Activated B cell treated with CpG ODN at 0.5 μM for 24 hours (primary cell): ENCODE measurements around the gene NAPB. TPM values are rescaled to one million over a fixed set of nuclear protein-coding genes. Genes with fewer than 3 reads are reported as not detected.

Experiments used
- ATAC-seq: fragments of 200-7000 bp; cut with Tn5 transposase; one replicate; pipeline ENCODE4 v1.10.0; 2021; ENCODE audit warnings: low read depth, mild to moderate bottlenecking, moderate library complexity
- CTCF ChIA-PET: fragments of 350-600 bp; sonication (Branson Sonifier 250); formaldehyde crosslinking; loops from one replicate; lab custom pipeline; 2021; ENCODE audit warnings: antibody characterized with exemption; lab: Charles Lee
- POLR2A ChIA-PET: fragments of 350-600 bp; sonication (Branson Sonifier 250); formaldehyde crosslinking; loops from one replicate; lab custom pipeline; 2021; ENCODE audit warnings: antibody characterized with exemption; lab: Charles Lee
- DNase-seq: peaks from one replicate; pipeline ENCODE4 v3.0.0; 2022
- H3K27ac Mint-ChIP-seq: one replicate; pipeline ENCODE4 v1.8.0; 2020; ENCODE audit warnings: mixed read lengths
- H3K27me3 Mint-ChIP-seq: one replicate; pipeline ENCODE4 v1.8.0; 2021; ENCODE audit warnings: mixed read lengths
- H3K36me3 Mint-ChIP-seq: one replicate; pipeline ENCODE4 v1.8.0; 2021; ENCODE audit warnings: low read depth, mixed read lengths
- H3K4me1 Mint-ChIP-seq: one replicate; pipeline ENCODE4 v1.8.0; 2021; ENCODE audit warnings: mixed read lengths
- H3K4me3 Mint-ChIP-seq: one replicate; pipeline ENCODE4 v1.8.0; 2020; ENCODE audit warnings: mild to moderate bottlenecking, mixed read lengths
- H3K9me3 Mint-ChIP-seq: one replicate; pipeline ENCODE4 v1.8.0; 2020; ENCODE audit warnings: mixed read lengths
- CTCF ChIP-seq: fragments of 200-600 bp; IDR thresholded peaks from one replicate; pipeline ENCODE4 v1.8.0; 2022; ENCODE audit warnings: antibody characterized with exemption, mild to moderate bottlenecking
- intact Hi-C: fragments of 100-400 bp; cut with micrococcal nuclease; formaldehyde crosslinking; loops from one replicate; pipeline ENCODE4 v1.15.1; 2024
- total RNA-seq: library from RNA; stranded (reverse); gene quantifications from 2 replicates; pipeline ENCODE4 v1.2.3, GENCODE V29; 2022

Gene NAPB
- total RNA-seq, 1 donor from 2014 or later, result 7.8 TPM

GRCh38 chr20:23451956-23452487, 30.7 kb upstream of the NAPB start:
- intact Hi-C loops, result no loop called here
- CTCF ChIA-PET, result interaction anchor here (1.7 kb wide), 1 partner anchor 9 kb away, joined by 7 read pairs; no protein-coding TSS in a partner anchor

GRCh38 chr20:23450877-23451276, 29.6 kb upstream of the NAPB start:
- Mint-ChIP-seq H3K27ac (no peak overlapping the region), H3K27me3 (no peaks in the 10 kb centered on the region), H3K36me3 (no peaks in the 10 kb centered on the region), H3K4me3 (no peak overlapping the region), H3K9me3 (no peaks in the 10 kb centered on the region), H3K4me1 (no peaks in the 10 kb centered on the region)
- TF ChIP-seq CTCF, result no peak
- intact Hi-C loops, result no loop called here
- DNase-seq, result no peak
- no peak for ATAC-seq
- CTCF ChIA-PET, result no interaction called here
- POLR2A ChIA-PET, result no interaction called here

More at GRCh38 chr20:23451956-23452487, 30.7 kb upstream of the NAPB start:
- TF ChIP-seq CTCF, result no peak
- POLR2A ChIA-PET, result no interaction called here
- no peak for ATAC-seq
- H3K36me3 Mint-ChIP-seq, result no peaks in the 10 kb centered on the region
- no peaks in the 10 kb centered on the region for H3K4me1 Mint-ChIP-seq
- no peaks in the 10 kb centered on the region for H3K9me3 Mint-ChIP-seq
- H3K27ac Mint-ChIP-seq, result no peak overlapping the region
- no peak for DNase-seq
- peaks cover 2% of the 10 kb centered on the region for H3K27me3 Mint-ChIP-seq
- no peak overlapping the region for H3K4me3 Mint-ChIP-seq

GRCh38 chr20:23449421-23449820, 28.1 kb upstream of the NAPB start:
- ATAC-seq, result no peak
- no peak overlapping the region for H3K27ac Mint-ChIP-seq
- intact Hi-C loops, result loop anchor here (5.0 kb wide), 1 partner anchor 1112 kb away; no protein-coding TSS in a partner anchor

GRCh38 chr20:23448167-23448566, 26.9 kb upstream of the NAPB start:
- intact Hi-C loops, result loop anchor here (5.0 kb wide), 1 partner anchor 1111 kb away; no protein-coding TSS in a partner anchor
- no peaks in the 10 kb centered on the region for H3K36me3 Mint-ChIP-seq
- CTCF ChIA-PET, result no interaction called here
- no peaks in the 10 kb centered on the region for H3K4me1 Mint-ChIP-seq
- H3K4me3 Mint-ChIP-seq, result no peak overlapping the region
- no peaks in the 10 kb centered on the region for H3K9me3 Mint-ChIP-seq
- no peak for ATAC-seq
- no peaks in the 10 kb centered on the region for H3K27me3 Mint-ChIP-seq
- TF ChIP-seq CTCF, result no peak
- no peak for DNase-seq
- POLR2A ChIA-PET, result no interaction called here
- no peak overlapping the region for H3K27ac Mint-ChIP-seq

More at GRCh38 chr20:23449421-23449820, 28.1 kb upstream of the NAPB start:
- CTCF ChIA-PET, result no interaction called here
- Mint-ChIP-seq H3K4me3 (no peak overlapping the region), H3K27me3 (no peaks in the 10 kb centered on the region), H3K9me3 (no peaks in the 10 kb centered on the region), H3K4me1 (no peaks in the 10 kb centered on the region), H3K36me3 (no peaks in the 10 kb centered on the region)
- POLR2A ChIA-PET, result no interaction called here
- no peak for TF ChIP-seq CTCF
- no peak for DNase-seq

- no peak for ATAC-seq
- intact Hi-C loops, result loop anchor here (1.0 to 5.0 kb wide), 2 partner anchors 96 to 1109 kb away; partner anchors contain the start of gene NXT1
- no peak for DNase-seq
- TF ChIP-seq CTCF, result no peak
- Mint-ChIP-seq H3K4me1 (no peaks in the 10 kb centered on the region), H3K4me3 (no peak overlapping the region), H3K9me3 (no peaks in the 10 kb centered on the region), H3K27ac (no peak overlapping the region), H3K27me3 (peaks cover 2% of the 10 kb centered on the region), H3K36me3 (no peaks in the 10 kb centered on the region)
- ChIA-PET CTCF (interaction anchor here (1.4 to 1.6 kb wide), 2 partner anchors 97 to 755 kb away, joined by 9 to 10 read pairs; no protein-coding TSS in a partner anchor), POLR2A (no interaction called here)
Measured at GRCh38 chr20:23446505-23446904, 25.2 kb upstream of the NAPB start.
